ENCODE results near the gene PTPRJ.

PTPRJ gene

DNA sequence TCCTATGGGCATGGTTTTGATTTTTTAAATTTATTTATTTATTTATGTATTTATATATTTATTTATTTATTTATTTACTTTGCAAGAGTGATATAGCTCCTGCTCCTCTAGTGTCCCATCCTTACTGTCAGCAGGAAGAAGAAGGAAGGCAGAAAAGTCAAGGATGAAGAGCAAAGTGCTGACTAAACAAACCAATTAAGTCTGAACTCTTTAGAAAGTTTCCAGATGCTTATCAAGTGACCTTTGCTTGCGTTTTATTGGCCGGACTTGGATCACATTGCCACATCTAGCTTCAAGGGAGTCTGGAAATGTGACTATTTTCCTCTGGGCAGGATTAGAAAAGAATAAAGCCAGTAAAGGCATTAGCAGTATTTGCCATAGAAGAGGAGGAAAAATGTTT, 227.5 kb downstream of the PTPRJ start:
- Histone ChIP-seq H3K9me3 (ENCODE audit: control insufficient read depth, low read length) (no peaks in the 10 kb centered on the region), H3K4me1 (ENCODE audit: control insufficient read depth, insufficient read depth, low read length, poor library complexity, severe bottlenecking) (no peaks in the 10 kb centered on the region), H3K4me3 (ENCODE audit: insufficient read depth, low read depth, low read length, poor library complexity, severe bottlenecking) (no peak overlapping the region), H3K27ac (ENCODE audit: insufficient read depth, low read length, poor library complexity, severe bottlenecking) (no peak overlapping the region), H3K36me3 (ENCODE audit: control insufficient read depth, insufficient read depth, low read length) (no peaks in the 10 kb centered on the region), H3K27me3 (replicated peaks; ENCODE audit: control insufficient read depth, insufficient read depth, low read length, poor library complexity, severe bottlenecking) (no peaks in the 10 kb centered on the region)
- DNase-seq: no peak

DNA sequence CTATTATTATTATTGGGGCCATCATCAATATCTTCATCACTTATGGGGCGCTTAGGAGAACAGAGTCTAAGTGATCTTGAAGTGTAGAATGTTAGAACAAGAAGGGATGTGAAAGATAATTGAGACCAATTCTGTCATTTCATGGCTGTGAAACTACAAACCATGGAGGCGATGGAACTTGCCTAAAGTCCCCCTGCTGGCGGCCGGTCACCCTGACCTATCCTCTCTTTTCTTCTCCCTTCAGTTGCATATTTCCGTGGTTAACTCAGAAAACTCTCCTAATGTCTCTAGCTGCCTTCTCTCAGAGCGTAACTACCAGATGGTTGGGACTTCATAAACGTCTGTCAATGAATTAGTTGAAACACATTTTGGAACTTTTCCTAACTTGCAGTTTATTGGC, 229.7 kb downstream of the PTPRJ start:
- no peaks in the 10 kb centered on the region for H3K27me3 ChIP-seq (replicated peaks; ENCODE audit: control insufficient read depth, insufficient read depth, low read length, poor library complexity, severe bottlenecking)
- no peaks in the 10 kb centered on the region for H3K4me1 ChIP-seq (ENCODE audit: control insufficient read depth, insufficient read depth, low read length, poor library complexity, severe bottlenecking)
- no peak overlapping the region for H3K27ac ChIP-seq (ENCODE audit: insufficient read depth, low read length, poor library complexity, severe bottlenecking)
- no peaks in the 10 kb centered on the region for H3K36me3 ChIP-seq (ENCODE audit: control insufficient read depth, insufficient read depth, low read length)
- no peak for DNase-seq
- no peaks in the 10 kb centered on the region for H3K9me3 ChIP-seq (ENCODE audit: control insufficient read depth, low read length)
- no peak overlapping the region for H3K4me3 ChIP-seq (ENCODE audit: insufficient read depth, low read depth, low read length, poor library complexity, severe bottlenecking)

DNA sequence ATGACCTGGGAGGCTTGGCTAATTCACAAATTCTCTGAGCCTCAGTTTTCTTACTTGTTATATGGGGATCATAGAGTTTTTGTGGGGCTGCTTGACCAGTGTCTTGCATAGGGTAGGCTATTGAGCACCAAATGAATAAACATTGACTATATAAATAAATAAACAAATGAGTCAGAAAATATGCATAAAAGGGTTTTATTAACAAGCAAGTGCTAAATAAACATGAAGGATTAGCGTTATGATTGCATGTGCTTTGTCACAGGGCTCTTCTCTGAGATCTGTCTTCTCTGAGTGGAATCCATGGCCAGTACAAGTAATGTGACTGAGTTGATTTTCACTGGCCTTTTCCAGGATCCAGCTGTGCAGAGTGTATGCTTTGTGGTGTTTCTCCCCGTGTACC, 236.2 kb downstream of the PTPRJ start, which contains the start of gene OR4B1:
Gene OR4B1, plus strand, starts transcription at position 301 of the 400 bp plus-strand sequence. Its CDS starts 0 bp downstream, at position 301.
- H3K4me1 ChIP-seq (ENCODE audit: control insufficient read depth, insufficient read depth, low read length, poor library complexity, severe bottlenecking): no peaks in the 10 kb centered on the region
- H3K27me3 ChIP-seq (replicated peaks; ENCODE audit: control insufficient read depth, insufficient read depth, low read length, poor library complexity, severe bottlenecking): no peaks in the 10 kb centered on the region
- DNase-seq: no peak
- no peaks in the 10 kb centered on the region for H3K9me3 ChIP-seq (ENCODE audit: control insufficient read depth, low read length)
- H3K36me3 ChIP-seq (ENCODE audit: control insufficient read depth, insufficient read depth, low read length): no peaks in the 10 kb centered on the region
- no peak within 1 kb of the TSS for H3K27ac ChIP-seq (ENCODE audit: insufficient read depth, low read length, poor library complexity, severe bottlenecking)
- no peak within 1 kb of the TSS for H3K4me3 ChIP-seq (ENCODE audit: insufficient read depth, low read depth, low read length, poor library complexity, severe bottlenecking)
